Suprapubic skin (tissue), 3 donors: ENCODE results near the gene COL18A1.

ENCODE experiments used
- CTCF ChIP-seq, 2 donors: fragments of 200-600 bp in 1 of 2; fragments of 450-650 bp in 1 of 2; sonication (generic) in 1 of 2; IDR thresholded peaks; one replicate each; pipeline ENCODE4 v1.5.1; 2016 to 2019; ENCODE audit warnings: antibody characterized with exemption in 2 of 2, mild to moderate bottlenecking in 1 of 2, moderate library complexity in 1 of 2
- EP300 ChIP-seq: sonication (generic); formaldehyde crosslinking; IDR thresholded peaks from one replicate; pipeline ENCODE4 v1.6.1; 2017; ENCODE audit warnings: antibody characterized with exemption
- POLR2A ChIP-seq, 2 donors: fragments of 450-650 bp; IDR thresholded peaks; one replicate each; pipeline ENCODE4 v1.6.1; 2017; ENCODE audit warnings: antibody characterized with exemption in 2 of 2, mild to moderate bottlenecking in 2 of 2, moderate library complexity in 2 of 2

GRCh38 chr21:45491623-45492022 is 86.7 kb downstream of the COL18A1 start:
- TF ChIP-seq CTCF (IDR thresholded peaks at IDR 0.05) (no peak), POLR2A (IDR thresholded peaks at IDR 0.05) (no peak), EP300 (no peak)
